Forelimb muscle (tissue), 1 donor: Measurements from ENCODE around the gene ARMC12. TPM values are rescaled to one million over a fixed set of nuclear protein-coding genes. Genes with fewer than 3 reads are reported as not detected.

Experiments
- polyA plus RNA-seq: library from polyadenylated mRNA; unstranded; fragments of 120-200 nt; gene quantifications from one replicate; pipeline ENCODE4 v1.2.1, GENCODE V29; 2013; ENCODE audit not compliant: insufficient read length

The ARMC12 gene
- polyA plus RNA-seq, 1 donor: 0.96 TPM

Other genes starting within 250 kb of the ARMC12 start
- 75.7 TPM for gene TEAD3, start 240.0 kb upstream of the ARMC12 start, polyA plus RNA-seq
- 1.4 TPM for gene TULP1, start 224.1 kb upstream of the ARMC12 start, polyA plus RNA-seq
- gene FKBP5, start 48.1 kb upstream of the ARMC12 start, polyA plus RNA-seq: 16.9 TPM
- gene CLPSL2, start 39.6 kb downstream of the ARMC12 start, polyA plus RNA-seq: not detected
- not detected for gene CLPSL1, start 44.0 kb downstream of the ARMC12 start, polyA plus RNA-seq
- not detected for gene CLPS, start 60.3 kb downstream of the ARMC12 start, polyA plus RNA-seq
- not detected for gene LHFPL5, start 68.3 kb downstream of the ARMC12 start, polyA plus RNA-seq
- 15.6 TPM for gene SRPK1, start 184.1 kb downstream of the ARMC12 start, polyA plus RNA-seq